Measurements from ENCODE around the gene OBP2B. TPM values are rescaled to one million over a fixed set of nuclear protein-coding genes. Genes with fewer than 3 reads are reported as not detected.
"Not testable (repeated sequence)": the region's sequence is repeated elsewhere in the genome, so short reads cannot be mapped to it uniquely, and the experiment has no call there.

The OBP2B gene
- total and polyA plus RNA-seq, 3 donors from 2014 or later = 34.0 to 53.0 (median 35.1) TPM

- peak; percentile 6 for DNase-seq
- H3K27ac ChIP-seq = no peak overlapping the region
- H3K9me3 ChIP-seq = no peaks in the 10 kb centered on the region
- intact Hi-C loops (cut with DNase I; ENCODE audit: low total_unique reads) = no loop called here
- no peak for TF ChIP-seq POLR2A (IDR thresholded peaks at IDR 0.05)
- H3K4me1 ChIP-seq = no peaks in the 10 kb centered on the region
- H3K4me3 ChIP-seq = no peak overlapping the region
- WGBS, 2 donors = 87 to 95% methylated on average over 5 to 14 of the region's 14 CpGs
- no peaks in the 10 kb centered on the region for H3K27me3 ChIP-seq
- H3K36me3 ChIP-seq (ENCODE audit: low read depth, missing control alignments) = no peaks in the 10 kb centered on the region
These were observed 2.0 kb downstream of the OBP2B start for GRCh38 chr9:133207021-133207531.

- Histone ChIP-seq H3K4me3 (no peak overlapping the region), H3K36me3 (ENCODE audit: low read depth, missing control alignments) (no peaks in the 10 kb centered on the region), H3K4me1 (no peaks in the 10 kb centered on the region), H3K27me3 (no peaks in the 10 kb centered on the region), H3K27ac (no peak overlapping the region), H3K9me3 (no peaks in the 10 kb centered on the region)
- peak; percentile 7 for DNase-seq
- intact Hi-C loops (cut with DNase I; ENCODE audit: low total_unique reads) = no loop called here
- 84 to 87% methylated on average over 26 to 35 of the region's 35 CpGs for WGBS, 2 donors
- TF ChIP-seq, protein P1, sequence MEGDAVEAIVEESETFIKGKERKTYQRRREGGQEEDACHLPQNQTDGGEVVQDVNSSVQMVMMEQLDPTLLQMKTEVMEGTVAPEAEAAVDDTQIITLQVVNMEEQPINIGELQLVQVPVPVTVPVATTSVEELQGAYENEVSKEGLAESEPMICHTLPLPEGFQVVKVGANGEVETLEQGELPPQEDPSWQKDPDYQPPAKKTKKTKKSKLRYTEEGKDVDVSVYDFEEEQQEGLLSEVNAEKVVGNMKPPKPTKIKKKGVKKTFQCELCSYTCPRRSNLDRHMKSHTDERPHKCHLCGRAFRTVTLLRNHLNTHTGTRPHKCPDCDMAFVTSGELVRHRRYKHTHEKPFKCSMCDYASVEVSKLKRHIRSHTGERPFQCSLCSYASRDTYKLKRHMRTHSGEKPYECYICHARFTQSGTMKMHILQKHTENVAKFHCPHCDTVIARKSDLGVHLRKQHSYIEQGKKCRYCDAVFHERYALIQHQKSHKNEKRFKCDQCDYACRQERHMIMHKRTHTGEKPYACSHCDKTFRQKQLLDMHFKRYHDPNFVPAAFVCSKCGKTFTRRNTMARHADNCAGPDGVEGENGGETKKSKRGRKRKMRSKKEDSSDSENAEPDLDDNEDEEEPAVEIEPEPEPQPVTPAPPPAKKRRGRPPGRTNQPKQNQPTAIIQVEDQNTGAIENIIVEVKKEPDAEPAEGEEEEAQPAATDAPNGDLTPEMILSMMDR (IDR thresholded peaks at IDR 0.05) = no peak
- no peak for TF ChIP-seq POLR2A (IDR thresholded peaks at IDR 0.05)
These were observed 2.8 kb downstream of the OBP2B start for GRCh38 chr9:133205996-133206931.

- intact Hi-C loops (cut with DNase I; ENCODE audit: low total_unique reads); H3K27me3 ChIP-seq; H3K4me1 ChIP-seq; H3K27ac ChIP-seq; DNase-seq; H3K9me3 ChIP-seq; H3K36me3 ChIP-seq (ENCODE audit: low read depth, missing control alignments); H3K4me3 ChIP-seq: not testable (repeated sequence)
- WGBS, 2 donors = 83 to 91% methylated on average over 13 to 14 of the region's 14 CpGs
These were observed 3.6 kb downstream of the OBP2B start for GRCh38 chr9:133205481-133205887.

- Histone ChIP-seq H3K27me3 (no peaks in the 10 kb centered on the region), H3K4me1 (no peaks in the 10 kb centered on the region), H3K27ac (no peak overlapping the region), H3K36me3 (ENCODE audit: low read depth, missing control alignments) (no peaks in the 10 kb centered on the region), H3K9me3 (no peaks in the 10 kb centered on the region), H3K4me3 (no peak overlapping the region)
- intact Hi-C loops (cut with DNase I; ENCODE audit: low total_unique reads) = no loop called here
- DNase-seq = no peak
- 82% methylated on average over 8 of the region's 8 CpGs; no CpG with 5 or more reads in 1 of the 2 donors for WGBS, 2 donors
- TF ChIP-seq, protein P1 (IDR thresholded peaks at IDR 0.05) = no peak
- TF ChIP-seq POLR2A (IDR thresholded peaks at IDR 0.05) = no peak
These were observed 4.1 kb downstream of the OBP2B start for GRCh38 chr9:133204993-133205336.

DNA sequence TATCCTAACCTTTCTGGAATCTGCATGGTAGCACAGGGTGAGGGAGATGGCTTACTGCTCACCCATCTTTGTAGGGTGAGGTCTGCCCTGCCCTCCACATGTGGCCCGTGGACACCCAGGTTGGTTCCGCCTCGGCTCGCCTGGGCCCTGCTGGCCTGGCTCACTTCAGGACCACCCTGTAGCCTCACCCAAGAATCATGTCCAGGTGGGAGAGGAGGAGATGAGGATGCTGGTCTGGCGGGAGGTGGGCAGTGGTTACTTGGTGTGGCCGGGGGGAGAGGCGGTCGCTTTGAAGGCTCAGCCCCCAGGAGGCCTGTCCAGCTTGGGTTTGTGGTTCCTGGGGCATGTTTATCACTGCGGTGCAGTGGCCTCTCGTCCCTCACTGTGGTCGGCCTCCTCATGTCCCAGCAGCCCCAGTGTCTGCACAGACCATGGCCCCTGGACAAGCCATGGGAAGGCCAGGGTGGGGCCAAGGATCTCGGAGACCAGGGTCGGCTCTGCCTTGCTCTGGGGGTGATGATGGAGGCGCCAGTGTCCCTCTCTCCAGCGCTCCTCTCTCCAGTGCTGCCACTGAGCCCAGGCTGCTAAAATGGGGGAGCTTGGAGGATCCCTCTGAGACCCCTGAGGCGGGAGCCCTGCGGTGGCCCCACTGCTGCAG lies 4.6 kb downstream of the OBP2B start:
- no peaks in the 10 kb centered on the region for H3K27me3 ChIP-seq
- intact Hi-C loops (cut with DNase I; ENCODE audit: low total_unique reads) = no loop called here
- peak; percentile 9 for DNase-seq
- no peaks in the 10 kb centered on the region for H3K36me3 ChIP-seq (ENCODE audit: low read depth, missing control alignments)
- WGBS, 2 donors = 95% methylated on average over 11 to 17 of the region's 17 CpGs
- H3K4me3 ChIP-seq = no peak overlapping the region
- H3K4me1 ChIP-seq = no peaks in the 10 kb centered on the region
- no peaks in the 10 kb centered on the region for H3K9me3 ChIP-seq
- no peak overlapping the region for H3K27ac ChIP-seq
- TF ChIP-seq POLR2A (IDR thresholded peaks at IDR 0.05) = no peak
- TF ChIP-seq, protein P1 (IDR thresholded peaks at IDR 0.05) = no peak

All from testis (tissue), 3 donors.